SU-DHL-6 (cell line): Measurements from ENCODE around the gene PRICKLE2.

Experiments
- CTCF ChIP-seq: fragments of 200-600 bp; sonication (generic); IDR thresholded peaks from one replicate; pipeline ENCODE4 v1.5.1; 2017; ENCODE audit warnings: antibody characterized with exemption, mild to moderate bottlenecking, low read length, moderate library complexity; ENCODE audit not compliant: insufficient read depth, poor library complexity, severe bottlenecking
- EZH2phosphoT487 ChIP-seq: fragments of 200-600 bp; sonication (generic), shearing (Covaris generic); conservative IDR thresholded peaks from 2 replicates; pipeline ENCODE4 v1.6.1; 2018; ENCODE audit warnings: mild to moderate bottlenecking, antibody characterized with exemption, low read length, moderate library complexity, mixed read lengths

- TF ChIP-seq CTCF, result no peak
- TF ChIP-seq EZH2phosphoT487, result no peak
These were observed 118.1 kb downstream of the PRICKLE2 start for GRCh38 chr3:64107190-64107589.
